ENCODE data around the gene S100A11.

DNA sequence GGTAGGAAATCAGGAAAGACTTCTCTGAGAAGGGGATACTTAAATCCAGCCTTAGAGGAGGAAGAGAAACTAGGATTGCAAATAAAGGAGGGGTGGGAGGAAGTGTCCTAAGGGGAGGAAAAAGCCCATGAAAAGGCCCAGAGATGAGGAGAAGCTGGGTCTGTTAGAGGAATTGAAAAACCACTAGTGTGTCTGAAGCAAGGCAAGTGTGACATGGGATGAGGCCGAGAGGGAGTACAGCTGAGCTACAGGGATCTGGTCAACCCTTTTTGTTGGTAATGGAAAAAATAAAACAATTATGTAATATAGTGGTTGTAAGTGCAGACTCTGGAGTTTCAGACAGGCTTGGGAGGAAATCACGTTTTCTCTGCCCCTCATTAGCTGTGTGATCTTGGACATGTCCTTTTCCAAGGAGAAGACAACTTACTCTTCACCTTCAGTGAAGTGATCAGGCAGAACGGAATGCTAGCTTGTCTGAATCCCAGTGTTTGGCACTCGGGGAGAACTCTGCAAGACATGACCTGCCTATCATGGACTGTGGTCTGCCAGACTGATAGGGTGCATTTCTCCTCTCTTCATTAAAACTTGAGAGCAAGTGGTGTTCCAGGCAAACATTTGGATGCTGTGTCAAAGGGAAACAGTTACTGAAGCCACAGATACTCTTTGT lies 35.7 kb downstream of the S100A11 start:
- TF ChIP-seq, protein P1, sequence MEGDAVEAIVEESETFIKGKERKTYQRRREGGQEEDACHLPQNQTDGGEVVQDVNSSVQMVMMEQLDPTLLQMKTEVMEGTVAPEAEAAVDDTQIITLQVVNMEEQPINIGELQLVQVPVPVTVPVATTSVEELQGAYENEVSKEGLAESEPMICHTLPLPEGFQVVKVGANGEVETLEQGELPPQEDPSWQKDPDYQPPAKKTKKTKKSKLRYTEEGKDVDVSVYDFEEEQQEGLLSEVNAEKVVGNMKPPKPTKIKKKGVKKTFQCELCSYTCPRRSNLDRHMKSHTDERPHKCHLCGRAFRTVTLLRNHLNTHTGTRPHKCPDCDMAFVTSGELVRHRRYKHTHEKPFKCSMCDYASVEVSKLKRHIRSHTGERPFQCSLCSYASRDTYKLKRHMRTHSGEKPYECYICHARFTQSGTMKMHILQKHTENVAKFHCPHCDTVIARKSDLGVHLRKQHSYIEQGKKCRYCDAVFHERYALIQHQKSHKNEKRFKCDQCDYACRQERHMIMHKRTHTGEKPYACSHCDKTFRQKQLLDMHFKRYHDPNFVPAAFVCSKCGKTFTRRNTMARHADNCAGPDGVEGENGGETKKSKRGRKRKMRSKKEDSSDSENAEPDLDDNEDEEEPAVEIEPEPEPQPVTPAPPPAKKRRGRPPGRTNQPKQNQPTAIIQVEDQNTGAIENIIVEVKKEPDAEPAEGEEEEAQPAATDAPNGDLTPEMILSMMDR (conservative IDR thresholded peaks at IDR 0.05; ENCODE audit: low read depth, low read length), result no peak
- TF ChIP-seq EZH2 (IDR thresholded peaks at IDR 0.05; ENCODE audit: low read length, unreplicated experiment), result no peak
